PC-3 (cell line): ENCODE measurements around the gene RPL6. TPM values are rescaled to one million over a fixed set of nuclear protein-coding genes. Genes with fewer than 3 reads are reported as not detected.

Source experiments
- ATAC-seq: fragments of 200-7000 bp; cut with Tn5 transposase; 2 replicates; pipeline ENCODE4 v1.9.1; 2020; ENCODE audit warnings: mild to moderate bottlenecking, moderate library complexity
- BruUV-seq: library from RNA; stranded (reverse); fragments of 400-500 nt; replicated peaks from 2 replicates; lab custom pipeline; 2021; lab: Mats Ljungman, UMichigan
- CTCF ChIA-PET: fragments of 300-600 bp; sonication (Branson Sonifier 250); formaldehyde crosslinking; loops from one replicate; lab custom pipeline; 2022; ENCODE audit warnings: antibody characterized with exemption; lab: Charles Lee
- POLR2A ChIA-PET: fragments of 300-600 bp; sonication (Branson Sonifier 250); formaldehyde crosslinking; loops from one replicate; lab custom pipeline; 2022; ENCODE audit warnings: antibody characterized with exemption; ENCODE audit not compliant: unreplicated experiment; lab: Charles Lee
- DNase-seq: peaks from one replicate; pipeline ENCODE4 v3.0.0-alpha.2; 2015
- H2AFZ ChIP-seq: fragments of 300-600 bp; sonication (generic); 2 replicates; pipeline ENCODE4 v1.6.0; 2016; ENCODE audit warnings: antibody characterized with exemption, low read length
- H3F3A ChIP-seq: fragments of 300-600 bp; sonication (generic); one replicate; pipeline ENCODE4 v1.6.0; 2017; ENCODE audit warnings: antibody characterized with exemption, low read length, control low read depth, mild to moderate bottlenecking; ENCODE audit not compliant: unreplicated experiment
- H3K27ac ChIP-seq: fragments of 300-600 bp; sonication (generic); 2 replicates; pipeline ENCODE4 v1.5.1; 2016; ENCODE audit warnings: mild to moderate bottlenecking, low read length
- H3K27me3 ChIP-seq: fragments of 300-600 bp; sonication (generic); 2 replicates; pipeline ENCODE4 v1.6.1; 2016; ENCODE audit warnings: low read length, mixed read lengths
- H3K36me3 ChIP-seq: fragments of 300-600 bp; sonication (generic); 2 replicates; pipeline ENCODE4 v1.6.1; 2016; ENCODE audit warnings: low read depth, mixed run types, low read length, mixed read lengths
- H3K4me1 ChIP-seq: fragments of 300-600 bp; sonication (generic); 2 replicates; pipeline ENCODE4 v1.5.1; 2016; ENCODE audit warnings: low read length; ENCODE audit not compliant: insufficient read depth
- H3K4me2 ChIP-seq: fragments of 300-600 bp; sonication (generic); 2 replicates; pipeline ENCODE4 v1.6.0; 2016; ENCODE audit warnings: low read length
- H3K4me3 ChIP-seq: fragments of 300-600 bp; sonication (generic); 2 replicates; pipeline ENCODE4 v1.5.1; 2016; ENCODE audit warnings: mild to moderate bottlenecking, low read length, mixed read lengths
- H3K79me2 ChIP-seq: fragments of 300-600 bp; sonication (generic); 2 replicates; pipeline ENCODE4 v1.6.1; 2017; ENCODE audit warnings: low read length, mixed read lengths
- H3K9ac ChIP-seq: fragments of 300-600 bp; sonication (generic); 2 replicates; pipeline ENCODE4 v1.6.0; 2016; ENCODE audit warnings: mild to moderate bottlenecking, low read length
- H3K9me2 ChIP-seq: fragments of 300-600 bp; sonication (generic); replicated peaks from 2 replicates; pipeline ENCODE4 v1.6.1; 2016; ENCODE audit warnings: mixed run types, low read length, mixed read lengths
- H3K9me3 ChIP-seq: fragments of 300-600 bp; sonication (generic); 2 replicates; pipeline ENCODE4 v1.6.1; 2016; ENCODE audit warnings: low read length, mixed read lengths
- H4K20me1 ChIP-seq: fragments of 300-600 bp; sonication (generic); 2 replicates; pipeline ENCODE4 v1.6.1; 2016; ENCODE audit warnings: low read length, mixed read lengths
- EZH2 ChIP-seq: fragments of 300-600 bp; sonication (generic); IDR thresholded peaks from one replicate; pipeline ENCODE4 v1.6.1; 2017; ENCODE audit warnings: antibody characterized with exemption, mild to moderate bottlenecking, low read length; ENCODE audit not compliant: unreplicated experiment
- EZH2phosphoT487 ChIP-seq: fragments of 300-600 bp; sonication (generic); IDR thresholded peaks from 2 replicates; pipeline ENCODE4 v1.6.1; 2018; ENCODE audit warnings: mild to moderate bottlenecking, antibody characterized with exemption, low read length, borderline replicate concordance
- intact Hi-C: fragments of 100-400 bp; cut with micrococcal nuclease; formaldehyde crosslinking; loops from 2 replicates; pipeline ENCODE4 v1.9.0; 2023
- total RNA-seq: library from RNA; depleted of rRNA; stranded (reverse); fragments of >200 nt; gene quantifications from 2 replicates; pipeline ENCODE4 v1.2.3, GENCODE V29; 2014
- TF ChIP-seq, protein P1 (sequence below): fragments of 300-600 bp; sonication (generic); conservative IDR thresholded peaks from 2 replicates; pipeline ENCODE4 v1.5.1; 2017; ENCODE audit warnings: antibody characterized with exemption, low read depth, mild to moderate bottlenecking, low read length

RPL6 gene
- total RNA-seq, 1 experiment from 2014 or later = 1,509 TPM

DNA sequence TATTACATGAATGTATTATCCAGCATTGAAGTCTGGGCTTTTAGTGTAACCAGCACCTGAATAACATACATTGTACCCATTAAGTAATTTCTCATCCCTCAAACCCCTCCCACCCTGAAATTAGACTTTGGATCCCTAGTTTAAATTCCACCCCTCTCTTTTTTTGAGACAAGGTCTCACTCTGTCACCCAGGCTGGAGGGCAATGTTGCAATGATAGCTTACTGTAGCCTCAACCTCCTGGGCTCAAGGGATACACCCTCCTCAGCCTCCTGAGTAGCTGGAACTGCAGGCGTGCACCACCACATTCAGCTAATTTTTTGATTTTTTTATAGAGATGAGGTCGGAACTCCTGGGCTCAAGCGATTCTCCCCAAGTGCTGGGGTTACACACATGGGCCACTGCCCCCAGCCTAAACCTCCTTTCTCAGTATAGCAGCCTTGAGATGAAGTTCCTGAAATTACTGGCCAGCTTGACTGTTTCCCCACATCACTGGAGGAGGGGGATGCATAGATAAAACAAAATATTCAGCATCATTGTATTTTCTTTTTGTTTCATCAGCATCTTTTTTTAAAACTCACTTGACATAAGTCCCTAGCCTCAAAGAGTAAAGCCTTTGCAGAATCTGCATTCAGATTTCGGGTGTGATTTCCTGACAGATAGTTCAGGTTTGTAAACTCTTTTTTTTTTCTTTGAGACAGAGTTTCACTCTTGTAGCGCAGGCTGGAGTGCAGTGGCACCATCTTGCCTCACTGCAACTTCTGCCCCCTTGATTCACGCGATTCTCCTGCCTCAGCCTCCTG, 16.4 kb upstream of the RPL6 start:
- Histone ChIP-seq H3K79me2 (peaks cover 93% of the 10 kb centered on the region), H3K4me3 (no peak overlapping the region), H3F3A (no peaks in the 10 kb centered on the region), H3K9me3 (no peaks in the 10 kb centered on the region), H3K4me2 (no peak overlapping the region), H3K9me2 (no peaks in the 10 kb centered on the region), H3K27ac (no peak overlapping the region), H3K27me3 (no peaks in the 10 kb centered on the region), H2AFZ (no peak overlapping the region), H4K20me1 (peaks cover 33% of the 10 kb centered on the region), H3K4me1 (peaks cover 4% of the 10 kb centered on the region), H3K9ac (no peak overlapping the region), H3K36me3 (peaks cover 12% of the 10 kb centered on the region; the same call in 1 of the 2 replicates)
- POLR2A ChIA-PET = no interaction called here
- DNase-seq = no peak
- no TSS peak for BruUV-seq
- CTCF ChIA-PET = interaction anchor here (0.6 kb wide), 1 partner anchor 617 kb away, joined by 3 read pairs; no protein-coding TSS in a partner anchor
- no peak for ATAC-seq
- intact Hi-C loops = no loop called here
- TF ChIP-seq EZH2phosphoT487 (no peak), EZH2 (no peak)
- TF ChIP-seq, protein P1, sequence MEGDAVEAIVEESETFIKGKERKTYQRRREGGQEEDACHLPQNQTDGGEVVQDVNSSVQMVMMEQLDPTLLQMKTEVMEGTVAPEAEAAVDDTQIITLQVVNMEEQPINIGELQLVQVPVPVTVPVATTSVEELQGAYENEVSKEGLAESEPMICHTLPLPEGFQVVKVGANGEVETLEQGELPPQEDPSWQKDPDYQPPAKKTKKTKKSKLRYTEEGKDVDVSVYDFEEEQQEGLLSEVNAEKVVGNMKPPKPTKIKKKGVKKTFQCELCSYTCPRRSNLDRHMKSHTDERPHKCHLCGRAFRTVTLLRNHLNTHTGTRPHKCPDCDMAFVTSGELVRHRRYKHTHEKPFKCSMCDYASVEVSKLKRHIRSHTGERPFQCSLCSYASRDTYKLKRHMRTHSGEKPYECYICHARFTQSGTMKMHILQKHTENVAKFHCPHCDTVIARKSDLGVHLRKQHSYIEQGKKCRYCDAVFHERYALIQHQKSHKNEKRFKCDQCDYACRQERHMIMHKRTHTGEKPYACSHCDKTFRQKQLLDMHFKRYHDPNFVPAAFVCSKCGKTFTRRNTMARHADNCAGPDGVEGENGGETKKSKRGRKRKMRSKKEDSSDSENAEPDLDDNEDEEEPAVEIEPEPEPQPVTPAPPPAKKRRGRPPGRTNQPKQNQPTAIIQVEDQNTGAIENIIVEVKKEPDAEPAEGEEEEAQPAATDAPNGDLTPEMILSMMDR = no peak

GRCh38 chr12:112424126-112424525, 14.7 kb upstream of the RPL6 start:
- H3K4me2 ChIP-seq = no peak overlapping the region
- intact Hi-C loops = no loop called here
- no peak overlapping the region for H3K9ac ChIP-seq
- no peak overlapping the region for H3K27ac ChIP-seq
- no peak overlapping the region for H2AFZ ChIP-seq
- DNase-seq (no peak), ATAC-seq (no peak)
- ChIA-PET CTCF (no interaction called here), POLR2A (no interaction called here)
- BruUV-seq = no TSS peak
- no peak overlapping the region for H3K4me3 ChIP-seq
- no peaks in the 10 kb centered on the region for H3F3A ChIP-seq
- TF ChIP-seq EZH2 (no peak), EZH2phosphoT487 (no peak)
- TF ChIP-seq, protein P1 = no peak
- H3K36me3 ChIP-seq = peaks cover 14% of the 10 kb centered on the region; the same call in 1 of the 2 replicates
- H3K9me3 ChIP-seq = no peaks in the 10 kb centered on the region
- H3K79me2 ChIP-seq = peaks cover 93% of the 10 kb centered on the region
- H4K20me1 ChIP-seq = peaks cover 43% of the 10 kb centered on the region
- H3K27me3 ChIP-seq = no peaks in the 10 kb centered on the region
- no peaks in the 10 kb centered on the region for H3K9me2 ChIP-seq
- peaks cover 15% of the 10 kb centered on the region for H3K4me1 ChIP-seq

DNA sequence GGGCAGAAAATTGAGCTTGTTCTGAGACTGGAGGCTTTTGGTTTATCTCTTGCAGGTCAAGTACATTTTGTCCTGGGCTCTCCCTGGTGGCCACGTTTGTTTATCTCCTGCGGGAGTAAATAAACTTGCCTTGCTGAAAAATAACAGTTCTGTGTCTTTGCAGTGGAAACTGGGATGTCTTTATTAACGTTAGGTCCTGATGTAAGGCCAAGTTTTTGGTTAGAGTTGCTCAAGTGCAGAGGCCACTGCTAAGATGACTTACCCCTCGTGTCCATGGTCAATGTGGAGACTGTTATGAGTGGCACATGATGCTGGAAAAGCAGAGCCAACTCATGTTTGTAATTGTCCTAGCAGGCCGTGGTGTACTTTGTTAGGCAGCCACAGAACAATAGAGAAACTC, 13.1 kb upstream of the RPL6 start:
- H3K4me3 ChIP-seq = no peak overlapping the region
- peaks cover 15% of the 10 kb centered on the region for H3K4me1 ChIP-seq
- peaks cover 88% of the 10 kb centered on the region for H3K79me2 ChIP-seq
- H3K27me3 ChIP-seq = no peaks in the 10 kb centered on the region
- H3K9ac ChIP-seq = no peak overlapping the region
- no peak overlapping the region for H2AFZ ChIP-seq
- ChIA-PET POLR2A (no interaction called here), CTCF (no interaction called here)
- H3F3A ChIP-seq = no peaks in the 10 kb centered on the region
- TF ChIP-seq EZH2 (no peak), EZH2phosphoT487 (no peak)
- TF ChIP-seq, protein P1 = no peak
- DNase-seq (no peak), ATAC-seq (no peak)
- BruUV-seq = no TSS peak
- intact Hi-C loops = no loop called here
- H3K9me2 ChIP-seq = no peaks in the 10 kb centered on the region
- no peaks in the 10 kb centered on the region for H3K9me3 ChIP-seq
- H3K4me2 ChIP-seq = no peak overlapping the region
- H3K36me3 ChIP-seq = peaks cover 14% of the 10 kb centered on the region; the same call in 1 of the 2 replicates
- peaks cover 43% of the 10 kb centered on the region for H4K20me1 ChIP-seq
- no peak overlapping the region for H3K27ac ChIP-seq
